AG09319 (cell line): ENCODE measurements around the gene RGS4.
A peak's percentile ranks its signal among the peaks of the same experiment; 100 is the strongest.

Experiments
- DNase-seq: peaks from one replicate; pipeline ENCODE4 v3.0.0-alpha.2; 2010; ENCODE audit warnings: low read depth; ENCODE audit errors: extremely low read depth
- CTCF ChIP-seq: IDR thresholded peaks from 2 replicates; pipeline ENCODE4 v1.5.1; 2011; ENCODE audit warnings: low read depth, mild to moderate bottlenecking, inconsistent platforms, low read length, moderate library complexity

The RGS4 gene

GRCh38 chr1:163069142-163069541 is at the start of gene RGS4:
Gene RGS4 (plus strand): TSS chr1:163069361. CDS start chr1:163069485, 124 bp downstream.
- peak; percentile 67 for TF ChIP-seq CTCF
- peak; percentile 87 for DNase-seq

GRCh38 chr1:163022129-163022528 is 47.0 kb upstream of the RGS4 start:
- no peak for DNase-seq
- TF ChIP-seq CTCF, result no peak

DNA sequence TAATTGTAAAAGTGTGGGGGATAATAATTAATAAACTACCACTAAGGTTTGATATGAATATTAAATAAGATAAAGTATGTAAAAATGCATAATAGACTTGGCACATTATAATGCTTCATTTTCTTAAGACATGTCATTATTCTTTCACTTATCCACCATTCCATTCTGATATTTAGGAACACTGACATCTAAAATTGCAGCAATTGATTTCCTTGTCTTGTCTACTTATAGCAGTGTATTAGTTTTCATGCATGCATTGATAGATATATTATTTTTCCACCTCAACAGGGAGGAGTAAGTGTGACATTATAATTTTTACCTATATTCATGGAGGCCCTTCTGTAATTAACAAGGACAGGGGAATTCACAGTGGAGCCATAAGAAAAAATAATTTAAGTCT is 41.6 kb upstream of the RGS4 start:
- TF ChIP-seq CTCF, result no peak

DNA sequence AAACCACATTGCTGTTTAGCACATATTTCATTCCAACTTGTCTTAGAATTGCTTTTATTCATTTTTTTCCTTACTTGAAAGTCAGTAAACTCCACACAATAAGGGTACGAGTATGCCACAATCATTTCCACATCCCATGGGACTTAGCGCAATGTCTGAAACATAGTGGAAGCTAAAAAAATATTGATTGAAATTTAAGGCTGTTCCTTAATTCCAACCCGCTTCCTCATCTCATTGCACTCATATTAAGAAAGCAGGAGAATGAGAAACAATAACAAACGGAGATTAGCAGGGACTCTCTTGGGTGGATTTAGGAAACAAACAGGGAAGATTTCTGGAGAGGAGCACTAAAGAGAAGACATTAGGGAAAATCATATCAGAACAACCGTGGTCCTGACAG is 39.3 kb upstream of the RGS4 start:
- TF ChIP-seq CTCF, result no peak

More for the DNA sequence above, 41.6 kb upstream of the RGS4 start:
- DNase-seq, result no peak

GRCh38 chr1:163035446-163036249 is 33.5 kb upstream of the RGS4 start:
- peak; percentile 25 for DNase-seq
- TF ChIP-seq CTCF, result no peak

More for the DNA sequence above, 39.3 kb upstream of the RGS4 start:
- no peak for DNase-seq

- no peak for TF ChIP-seq CTCF
- DNase-seq, result no peak
Observed at GRCh38 chr1:163036671-163037070, 32.5 kb upstream of the RGS4 start.

GRCh38 chr1:163038928-163039706 is 30.0 kb upstream of the RGS4 start:
- TF ChIP-seq CTCF, result no peak
- no peak for DNase-seq
